GM12878 (cell line): ENCODE data around the gene CRKL.

ENCODE experiments used
- ATF2 ChIP-seq: IDR thresholded peaks from 2 replicates; pipeline ENCODE4 v1.6.1; 2012; ENCODE audit warnings: low read length, inconsistent platforms
- CTCF ChIP-seq, 3 experiments: IDR thresholded peaks in 2 of 3; conservative IDR thresholded peaks in 1 of 3; 2 replicates each; pipeline ENCODE4 v1.5.1; 2011; ENCODE audit warnings: low read depth in 3 of 3, low read length in 3 of 3, mild to moderate bottlenecking in 3 of 3, control low read depth in 2 of 3, moderate library complexity in 2 of 3, inconsistent platforms in 1 of 3, mixed read lengths in 1 of 3; ENCODE audit not compliant: control insufficient read depth in 2 of 3, insufficient read depth in 1 of 3; ENCODE audit errors: extremely low read depth in 1 of 3
- EP300 ChIP-seq, 2 experiments: fragments of 150-350 bp in 1 of 2; IDR thresholded peaks; 2 replicates each; pipeline ENCODE4 v1.6.1; 2011 to 2012; ENCODE audit warnings: low read depth in 2 of 2, low read length in 2 of 2, borderline replicate concordance in 1 of 2, improper control_type of control experiment in 1 of 2, inconsistent platforms in 1 of 2; ENCODE audit not compliant: control insufficient read depth in 1 of 2
- EZH2 ChIP-seq: IDR thresholded peaks from 2 replicates; pipeline ENCODE4 v1.6.1; 2012; ENCODE audit warnings: low read depth, mild to moderate bottlenecking, control low read depth, inconsistent platforms, low read length, borderline replicate concordance; ENCODE audit not compliant: control insufficient read depth
- FOXM1 ChIP-seq: IDR thresholded peaks from 2 replicates; pipeline ENCODE4 v1.6.1; 2012; ENCODE audit warnings: low read depth, mild to moderate bottlenecking, inconsistent platforms, low read length, moderate library complexity
- HDGF ChIP-seq: fragments of 450-650 bp; IDR thresholded peaks from 2 replicates; pipeline ENCODE4 v1.6.1; 2016; ENCODE audit warnings: antibody characterized with exemption
- KDM1A ChIP-seq: fragments of 200-600 bp; sonication (generic); IDR thresholded peaks from 2 replicates; pipeline ENCODE4 v1.6.1; 2016; ENCODE audit warnings: borderline replicate concordance
- NR2C1 ChIP-seq: fragments of 450-650 bp; IDR thresholded peaks from 2 replicates; pipeline ENCODE4 v1.6.1; 2017; ENCODE audit warnings: antibody characterized with exemption, mild to moderate bottlenecking, moderate library complexity
- POLR2A ChIP-seq: IDR thresholded peaks from 2 replicates; pipeline ENCODE4 v1.6.1; 2011; ENCODE audit warnings: low read depth, mild to moderate bottlenecking, low read length
- PRDM15 ChIP-seq: fragments of 450-650 bp; formaldehyde crosslinking; IDR thresholded peaks from 2 replicates; pipeline ENCODE4 v1.4.0; 2020; ENCODE audit warnings: mild to moderate bottlenecking, moderate library complexity
- REST ChIP-seq: IDR thresholded peaks from 2 replicates; pipeline ENCODE4 v1.6.1; 2012; ENCODE audit warnings: mild to moderate bottlenecking, low read depth, low read length
- SMAD1 ChIP-seq: fragments of 450-650 bp; IDR thresholded peaks from 2 replicates; pipeline ENCODE4 v1.6.1; 2018; ENCODE audit warnings: mild to moderate bottlenecking, low read depth; ENCODE audit not compliant: partially characterized antibody
- STAT3 ChIP-seq: IDR thresholded peaks from 2 replicates; pipeline ENCODE4 v1.6.1; 2011; ENCODE audit warnings: low read depth, low read length, improper control_type of control experiment
- USF1 ChIP-seq: IDR thresholded peaks from 2 replicates; pipeline ENCODE4 v1.6.1; 2011; ENCODE audit warnings: borderline replicate concordance, low read depth, mild to moderate bottlenecking, moderate library complexity, mixed read lengths, low read length; ENCODE audit not compliant: insufficient read depth; ENCODE audit errors: extremely low read length

GRCh38 chr22:20994128-20994901 lies 77.1 kb downstream of the CRKL start:
- no peak for TF ChIP-seq FOXM1
- TF ChIP-seq POLR2A, result no peak
- TF ChIP-seq ATF2, result no peak
- no peak for TF ChIP-seq CTCF (IDR thresholded peaks at IDR 0.05 in 2 of 3, conservative IDR thresholded peaks at IDR 0.05 in 1 of 3; ENCODE audit: control insufficient read depth in 2 of 3, extremely low read depth in 1 of 3, insufficient read depth in 1 of 3, low read depth in 3 of 3, low read length in 3 of 3)
- TF ChIP-seq SMAD1, result no peak
- no peak for TF ChIP-seq HDGF
- no peak for TF ChIP-seq EP300 (IDR thresholded peaks at IDR 0.05; ENCODE audit: borderline replicate concordance in 1 of 2, control insufficient read depth in 1 of 2, low read depth in 2 of 2, low read length in 2 of 2)
- no peak for TF ChIP-seq USF1
- TF ChIP-seq KDM1A, result no peak
- no peak for TF ChIP-seq STAT3
- no peak for TF ChIP-seq REST
- no peak for TF ChIP-seq NR2C1
- TF ChIP-seq PRDM15 (CRISPR knock-in tag), result no peak
- TF ChIP-seq EZH2, result no peak
